ENCODE measurements around the gene YIPF2.
"Not testable (repeated sequence)": the region's sequence is repeated elsewhere in the genome, so short reads cannot be mapped to it uniquely, and the experiment has no call there.

YIPF2 gene

DNA sequence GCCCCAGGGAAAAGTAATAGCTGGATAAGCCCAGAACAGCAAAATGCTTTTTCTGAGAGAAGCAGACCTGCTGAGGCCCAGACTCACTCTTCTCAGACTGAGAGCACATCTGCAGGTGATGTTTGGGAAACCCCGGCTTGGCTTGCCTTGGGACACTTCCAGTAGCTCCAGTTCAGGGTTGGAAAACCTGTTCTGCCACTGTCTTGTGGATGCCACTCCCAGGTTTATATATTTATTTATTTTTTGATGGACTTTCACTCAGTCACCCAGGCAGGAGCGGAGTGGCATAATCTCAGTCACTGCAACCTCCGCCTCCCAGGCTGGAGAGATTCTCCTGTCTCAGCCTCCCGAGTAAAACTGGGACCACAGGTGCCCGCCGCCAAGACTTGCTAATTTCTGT, 24.4 kb upstream of the YIPF2 start:
- DNase-seq (ENCODE audit: extremely low read depth, low read depth): no peak
- TF ChIP-seq, protein P1, sequence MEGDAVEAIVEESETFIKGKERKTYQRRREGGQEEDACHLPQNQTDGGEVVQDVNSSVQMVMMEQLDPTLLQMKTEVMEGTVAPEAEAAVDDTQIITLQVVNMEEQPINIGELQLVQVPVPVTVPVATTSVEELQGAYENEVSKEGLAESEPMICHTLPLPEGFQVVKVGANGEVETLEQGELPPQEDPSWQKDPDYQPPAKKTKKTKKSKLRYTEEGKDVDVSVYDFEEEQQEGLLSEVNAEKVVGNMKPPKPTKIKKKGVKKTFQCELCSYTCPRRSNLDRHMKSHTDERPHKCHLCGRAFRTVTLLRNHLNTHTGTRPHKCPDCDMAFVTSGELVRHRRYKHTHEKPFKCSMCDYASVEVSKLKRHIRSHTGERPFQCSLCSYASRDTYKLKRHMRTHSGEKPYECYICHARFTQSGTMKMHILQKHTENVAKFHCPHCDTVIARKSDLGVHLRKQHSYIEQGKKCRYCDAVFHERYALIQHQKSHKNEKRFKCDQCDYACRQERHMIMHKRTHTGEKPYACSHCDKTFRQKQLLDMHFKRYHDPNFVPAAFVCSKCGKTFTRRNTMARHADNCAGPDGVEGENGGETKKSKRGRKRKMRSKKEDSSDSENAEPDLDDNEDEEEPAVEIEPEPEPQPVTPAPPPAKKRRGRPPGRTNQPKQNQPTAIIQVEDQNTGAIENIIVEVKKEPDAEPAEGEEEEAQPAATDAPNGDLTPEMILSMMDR (IDR thresholded peaks at IDR 0.05; ENCODE audit: low read depth, low read length): no peak

DNA sequence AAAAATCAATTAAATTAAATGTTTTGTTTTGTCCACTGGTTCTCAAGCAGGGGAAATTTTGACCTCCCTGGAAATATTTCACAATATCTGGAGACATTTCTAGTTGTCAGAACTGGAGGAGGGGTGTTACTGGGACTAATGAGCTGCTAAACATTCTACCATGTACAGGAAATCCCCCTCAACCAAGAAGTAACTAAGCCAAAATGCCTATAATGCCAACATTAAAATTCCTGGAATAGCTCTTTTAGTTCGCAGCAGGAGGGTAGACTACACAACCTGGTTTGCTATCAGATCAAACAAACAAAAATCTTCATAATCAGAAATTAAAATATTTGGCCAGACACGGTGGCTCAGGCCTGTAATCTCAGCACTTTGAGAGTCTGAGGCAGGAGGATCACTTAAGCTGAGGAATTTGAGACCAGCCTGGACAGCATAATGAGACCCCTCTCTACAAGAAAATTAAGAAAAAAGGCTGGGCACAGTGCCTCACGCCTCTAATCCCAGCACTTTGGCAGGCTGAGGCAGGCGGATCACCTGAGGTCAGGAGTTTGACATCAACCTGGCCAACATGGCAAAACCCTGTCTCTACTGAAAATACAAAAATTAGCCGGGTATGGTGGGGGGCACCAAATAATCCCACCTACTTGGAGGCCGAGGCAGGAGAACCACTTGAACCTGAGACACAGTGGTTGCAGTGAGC, 18.7 kb upstream of the YIPF2 start:
- no peak for DNase-seq (ENCODE audit: extremely low read depth, low read depth)
- TF ChIP-seq, protein P1 (IDR thresholded peaks at IDR 0.05; ENCODE audit: low read depth, low read length): no peak

DNA sequence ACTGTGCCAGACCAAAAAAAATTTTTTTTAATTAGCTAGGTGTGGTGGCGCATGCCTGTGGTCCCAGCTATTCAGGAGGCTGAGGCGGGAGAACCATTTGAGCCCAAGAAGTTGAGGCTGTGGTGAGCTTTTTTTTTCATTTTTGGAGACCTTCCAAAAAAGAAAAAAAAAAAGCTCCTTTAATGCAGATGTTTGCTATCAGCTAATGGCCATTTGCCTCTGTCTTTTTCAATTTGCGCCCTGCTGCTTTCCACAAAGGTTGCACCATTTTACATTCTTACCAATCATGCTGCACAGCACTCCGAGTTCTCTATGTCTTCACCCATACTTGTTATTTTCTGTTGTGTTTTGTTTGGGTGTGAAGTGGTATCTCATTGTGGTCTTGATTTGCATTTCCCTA, 16.8 kb upstream of the YIPF2 start:
- DNase-seq (ENCODE audit: extremely low read depth, low read depth): no peak
- TF ChIP-seq, protein P1 (IDR thresholded peaks at IDR 0.05; ENCODE audit: low read depth, low read length): no peak

DNA sequence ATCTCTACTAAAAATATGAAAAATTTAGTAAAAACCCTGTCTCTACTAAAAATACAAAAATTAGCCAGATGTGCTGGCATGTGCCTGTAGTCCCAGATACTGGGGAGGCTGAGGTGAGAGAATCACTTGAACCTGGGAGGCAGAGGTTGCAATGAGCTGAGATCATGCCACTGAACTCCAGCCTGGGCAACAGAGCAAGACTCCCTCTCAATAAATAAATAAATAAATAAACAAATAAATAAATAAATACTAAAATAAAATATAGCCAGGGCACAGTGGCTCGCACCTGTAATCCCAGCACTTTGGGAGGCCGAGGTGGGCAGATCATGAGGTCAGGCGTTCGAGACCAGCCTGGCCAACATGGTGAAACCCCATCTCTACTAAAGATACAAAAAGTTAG, 15.0 kb upstream of the YIPF2 start:
- DNase-seq (ENCODE audit: extremely low read depth, low read depth): not testable (repeated sequence)

DNA sequence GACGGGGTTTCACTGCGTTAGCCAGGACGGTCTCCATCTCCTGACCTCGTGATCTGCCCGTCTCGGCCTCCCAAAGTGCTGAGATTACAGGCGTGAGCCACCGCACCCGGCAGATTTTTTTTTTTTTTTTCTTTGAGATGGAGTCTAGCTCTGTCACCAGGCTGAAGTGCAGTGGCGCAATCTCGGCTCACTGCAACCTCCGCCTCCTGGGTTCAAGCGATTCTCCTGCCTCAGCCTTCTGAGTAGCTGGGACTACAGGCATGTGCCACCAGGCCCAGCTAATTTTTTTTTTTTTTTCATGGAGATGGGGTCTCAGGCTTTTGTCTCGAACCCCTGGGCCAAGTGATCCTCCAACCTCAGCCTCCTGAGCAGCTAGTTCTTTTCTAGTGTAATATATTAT, 13.2 kb upstream of the YIPF2 start:
- not testable (repeated sequence) for DNase-seq (ENCODE audit: extremely low read depth, low read depth)

DNA sequence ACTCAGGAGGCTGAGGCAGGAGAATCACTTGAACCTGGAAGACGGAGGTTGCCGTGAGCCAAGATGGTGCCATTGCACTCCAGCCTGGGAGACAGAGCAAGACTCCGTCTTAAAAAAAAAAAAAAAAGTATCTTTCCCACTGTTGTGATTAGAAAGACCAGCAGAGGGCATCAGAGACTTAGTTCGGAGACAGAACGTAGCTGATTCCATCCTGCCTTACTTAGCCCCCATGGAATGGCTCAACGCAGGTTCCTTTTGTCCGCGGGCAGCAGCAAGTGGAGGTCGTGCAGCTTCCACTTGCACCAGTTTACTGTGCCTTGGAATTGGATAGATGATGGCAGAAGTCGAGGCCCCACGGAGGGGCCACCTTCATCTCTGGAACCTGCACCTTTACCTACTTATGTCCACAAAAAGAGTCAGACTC, 8.2 kb upstream of the YIPF2 start:
- peak; percentile 56 for DNase-seq (ENCODE audit: extremely low read depth, low read depth)
- TF ChIP-seq, protein P1 (IDR thresholded peaks at IDR 0.05; ENCODE audit: low read depth, low read length): peak; percentile 62

DNA sequence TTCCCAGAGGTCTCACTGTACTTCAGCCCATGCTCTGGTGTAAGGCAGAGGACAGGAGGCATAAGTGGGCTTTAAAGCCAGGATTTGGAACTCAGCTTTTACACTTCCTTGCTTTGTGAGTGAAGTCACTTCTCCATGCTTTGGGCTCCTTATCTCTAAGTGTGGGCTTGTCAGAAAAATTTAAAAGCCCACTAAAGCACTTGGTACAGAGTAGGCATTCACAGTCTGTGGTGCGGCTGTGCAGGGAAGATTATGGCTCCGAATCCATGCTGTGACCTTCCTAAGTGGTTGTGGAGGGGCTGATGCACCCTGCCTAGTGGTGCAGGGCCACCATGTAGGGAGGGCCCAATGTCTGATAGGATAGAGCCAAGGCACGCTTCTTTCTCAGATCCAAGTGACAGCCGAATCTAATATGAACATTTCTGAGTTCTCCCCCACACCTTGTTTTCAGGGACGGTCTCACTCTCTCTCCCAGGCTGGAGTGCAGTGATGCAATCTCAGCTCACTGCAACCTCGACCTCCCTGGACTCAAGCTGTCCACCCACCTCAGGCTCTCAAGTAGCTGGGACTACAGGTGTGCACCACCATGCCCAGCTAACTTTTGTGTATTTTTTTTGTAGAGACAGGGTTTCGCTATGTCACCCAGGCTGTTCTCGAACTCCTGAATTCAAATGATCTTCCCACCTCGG, 7.1 kb upstream of the YIPF2 start:
- no peak for DNase-seq (ENCODE audit: extremely low read depth, low read depth)
- TF ChIP-seq, protein P1 (IDR thresholded peaks at IDR 0.05; ENCODE audit: low read depth, low read length): no peak

DNA sequence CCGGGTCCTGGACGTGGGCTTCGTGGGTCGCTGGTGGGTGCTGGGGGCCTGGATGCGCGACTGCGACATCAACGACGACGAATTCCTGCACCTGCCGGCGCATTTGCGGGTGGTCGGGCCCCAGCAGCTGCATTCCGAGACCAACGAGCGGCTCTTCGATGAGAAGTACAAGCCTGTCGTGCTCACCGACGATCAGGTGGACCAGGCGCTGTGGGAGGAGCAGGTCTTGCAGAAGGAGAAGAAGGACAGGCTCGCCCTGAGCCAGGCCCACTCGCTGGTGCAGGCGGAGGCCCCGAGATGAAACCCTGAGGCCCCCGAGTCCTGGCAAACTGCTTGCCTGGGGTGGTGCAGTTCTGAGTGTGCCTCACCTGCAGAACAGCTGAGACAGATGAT, 959 bp upstream of the YIPF2 start:
- TF ChIP-seq, protein P1 (IDR thresholded peaks at IDR 0.05; ENCODE audit: low read depth, low read length): no peak
- no peak for DNase-seq (ENCODE audit: extremely low read depth, low read depth)

Measured in AG09319 (cell line).